SK-N-SH (cell line): ENCODE measurements around the gene SCUBE3. TPM values are rescaled to one million over a fixed set of nuclear protein-coding genes. Genes with fewer than 3 reads are reported as not detected.

Experiments
- CTCF ChIA-PET: fragments of 300-600, 350-600 bp; formaldehyde crosslinking; extraction: SDS; loops from one replicate; lab custom pipeline; 2021; lab: Yijun Ruan, JAX
- POLR2A ChIA-PET: fragments of 350-600 bp; sonication (Branson Sonifier 250); formaldehyde crosslinking; extraction: SDS; loops from one replicate; lab custom pipeline; 2020; ENCODE audit warnings: antibody characterized with exemption, inconsistent platforms; lab: Yijun Ruan, JAX
- DNase-seq: peaks from one replicate; pipeline ENCODE4 v3.0.0; 2012
- H2AFZ ChIP-seq: fragments of 200-600 bp; sonication (generic); 2 replicates; pipeline ENCODE4 v1.8.1; 2016; ENCODE audit warnings: antibody characterized with exemption, mild to moderate bottlenecking, low read depth
- H3F3A ChIP-seq: fragments of 200-600 bp; sonication (generic); replicated peaks from 2 replicates; pipeline ENCODE3; 2016; ENCODE audit warnings: antibody characterized with exemption, mild to moderate bottlenecking; ENCODE audit not compliant: insufficient read depth
- H3K27ac ChIP-seq, 2 experiments: fragments of 200-500 bp in 1 of 2; fragments of 200-600 bp in 1 of 2; sonication (Bioruptor generic) in 1 of 2; sonication (generic), shearing (Covaris generic) in 1 of 2; 2 replicates each; pipeline versions ENCODE4 v1.5.1 to v1.6.1; 2014 to 2016; ENCODE audit warnings: low read depth in 2 of 2, inconsistent platforms in 1 of 2, low read length in 1 of 2, mild to moderate bottlenecking in 1 of 2, mixed read lengths in 1 of 2
- H3K27me3 ChIP-seq: fragments of 200-600 bp; sonication (generic), shearing (Covaris generic); 2 replicates; pipeline ENCODE4 v1.6.1; 2016; ENCODE audit warnings: mixed run types; ENCODE audit not compliant: insufficient read depth
- H3K36me3 ChIP-seq, 2 experiments: fragments of 200-500 bp in 1 of 2; fragments of 200-600 bp in 1 of 2; sonication (Bioruptor generic) in 1 of 2; sonication (generic) in 1 of 2; replicated peaks in 1 of 2; 2 replicates each; pipeline versions ENCODE3 to v1.5.1; 2014 to 2016; ENCODE audit warnings: low read length in 1 of 2, mild to moderate bottlenecking in 1 of 2; ENCODE audit not compliant: insufficient read depth in 2 of 2, control insufficient read depth in 1 of 2
- H3K4me1 ChIP-seq, 2 experiments: fragments of 200-500 bp in 1 of 2; fragments of 200-600 bp in 1 of 2; sonication (Bioruptor generic) in 1 of 2; sonication (generic), shearing (Covaris generic) in 1 of 2; 2 replicates each; pipeline versions ENCODE4 v1.5.1 to v1.6.1; 2014 to 2016; ENCODE audit warnings: low read depth in 1 of 2, low read length in 1 of 2, mixed run types in 1 of 2; ENCODE audit not compliant: insufficient read depth in 2 of 2, control insufficient read depth in 1 of 2
- H3K4me2 ChIP-seq: fragments of 200-600 bp; sonication (generic), shearing (Covaris generic); 2 replicates; pipeline ENCODE4 v1.6.1; 2017; ENCODE audit warnings: mixed run types
- H3K4me3 ChIP-seq, 2 experiments: fragments of 200-500 bp in 1 of 2; fragments of 200-600 bp in 1 of 2; sonication (Bioruptor generic) in 1 of 2; sonication (generic), shearing (Covaris generic) in 1 of 2; 2 replicates each; pipeline versions ENCODE4 v1.5.1 to v1.8.1; 2014 to 2016; ENCODE audit warnings: low read depth in 2 of 2, inconsistent platforms in 1 of 2, low read length in 1 of 2, mild to moderate bottlenecking in 1 of 2, mixed read lengths in 1 of 2, moderate library complexity in 1 of 2
- H3K79me2 ChIP-seq: fragments of 200-600 bp; sonication (generic); 2 replicates; pipeline ENCODE4 v1.8.1; 2017; ENCODE audit warnings: mild to moderate bottlenecking; ENCODE audit not compliant: insufficient read depth
- H3K9ac ChIP-seq: fragments of 200-600 bp; sonication (generic); 2 replicates; pipeline ENCODE4 v1.6.1; 2017; ENCODE audit warnings: mixed run types
- H3K9me2 ChIP-seq: fragments of 200-600 bp; sonication (generic); 2 replicates; pipeline ENCODE4 v1.6.1; 2017; ENCODE audit warnings: mixed run types
- H3K9me3 ChIP-seq: fragments of 200-600 bp; sonication (generic); 2 replicates; pipeline ENCODE4 v1.6.1; 2017; ENCODE audit warnings: mixed run types, mild to moderate bottlenecking, moderate library complexity
- H4K20me1 ChIP-seq: fragments of 200-600 bp; sonication (generic); 2 replicates; pipeline ENCODE4 v1.6.1; 2017; ENCODE audit warnings: mild to moderate bottlenecking, mixed run types; ENCODE audit not compliant: insufficient read depth
- CHD2 ChIP-seq: fragments of 150-350 bp; IDR thresholded peaks from 2 replicates; pipeline ENCODE4 v1.6.1; 2018; ENCODE audit warnings: low read length; ENCODE audit not compliant: partially characterized antibody
- ELF1 ChIP-seq: IDR thresholded peaks from 2 replicates; pipeline ENCODE4 v1.4.0; 2012
- FOSL2 ChIP-seq: IDR thresholded peaks from 2 replicates; pipeline ENCODE4 v1.4.0; 2012; ENCODE audit warnings: low read depth, mild to moderate bottlenecking, moderate library complexity, borderline replicate concordance
- FOXJ3 ChIP-seq: sonication (generic); formaldehyde crosslinking; IDR thresholded peaks from 2 replicates; pipeline ENCODE4 v1.5.1; 2020; ENCODE audit warnings: mild to moderate bottlenecking, missing genetic modification reagents
- GABPA ChIP-seq: IDR thresholded peaks from 2 replicates; pipeline ENCODE4 v1.4.0; 2012; ENCODE audit warnings: low read depth, mild to moderate bottlenecking
- GATA2 ChIP-seq: sonication (generic); formaldehyde crosslinking; IDR thresholded peaks from 2 replicates; pipeline ENCODE4 v1.5.0; 2020; ENCODE audit warnings: mild to moderate bottlenecking, missing genetic modification reagents
- IRF3 ChIP-seq: fragments of 150-350 bp; IDR thresholded peaks from 2 replicates; pipeline ENCODE4 v1.6.1; 2016; ENCODE audit warnings: mild to moderate bottlenecking, low read depth, low read length
- JUND ChIP-seq: IDR thresholded peaks from 2 replicates; pipeline ENCODE4 v1.4.0; 2012
- MEF2A ChIP-seq: IDR thresholded peaks from 2 replicates; pipeline ENCODE4 v1.4.0; 2012; ENCODE audit warnings: low read depth, borderline replicate concordance
- NFIC ChIP-seq: IDR thresholded peaks from 2 replicates; pipeline ENCODE4 v1.4.0; 2012; ENCODE audit warnings: borderline replicate concordance
- PBX3 ChIP-seq: IDR thresholded peaks from 2 replicates; pipeline ENCODE4; 2012
- POLR2AphosphoS5 ChIP-seq: IDR thresholded peaks from 2 replicates; pipeline ENCODE4 v1.6.1; 2012; ENCODE audit warnings: low read depth, low read length
- RAD21 ChIP-seq: IDR thresholded peaks from 2 replicates; pipeline ENCODE4 v1.6.1; 2012; ENCODE audit warnings: mild to moderate bottlenecking, low read length
- RCOR1 ChIP-seq: fragments of 150-350 bp; IDR thresholded peaks from 2 replicates; pipeline ENCODE4 v1.6.1; 2017; ENCODE audit warnings: antibody characterized with exemption, low read length
- RFX5 ChIP-seq: IDR thresholded peaks from 2 replicates; pipeline ENCODE4 v1.6.1; 2012; ENCODE audit warnings: mild to moderate bottlenecking, improper control_type of control experiment, low read length
- RXRA ChIP-seq: IDR thresholded peaks from 2 replicates; pipeline ENCODE4 v1.4.0; 2012; ENCODE audit warnings: low read depth, mild to moderate bottlenecking, borderline replicate concordance
- SMC3 ChIP-seq: IDR thresholded peaks from 2 replicates; pipeline ENCODE4 v1.6.1; 2012; ENCODE audit warnings: low read depth, low read length, improper control_type of control experiment
- TAF1 ChIP-seq: IDR thresholded peaks from 2 replicates; pipeline ENCODE4 v1.6.1; 2012; ENCODE audit warnings: low read depth, mild to moderate bottlenecking, low read length, moderate library complexity, borderline replicate concordance
- TCF12 ChIP-seq: IDR thresholded peaks from 2 replicates; pipeline ENCODE4 v1.4.0; 2012
- TEAD4 ChIP-seq: IDR thresholded peaks from 2 replicates; pipeline ENCODE4 v1.4.0; 2012; ENCODE audit warnings: mild to moderate bottlenecking, borderline replicate concordance; ENCODE audit not compliant: insufficient read depth
- USF2 ChIP-seq: fragments of 150-350 bp; IDR thresholded peaks from 2 replicates; pipeline ENCODE4 v1.6.1; 2017; ENCODE audit warnings: antibody characterized with exemption, low read length, low read depth, borderline replicate concordance
- YY1 ChIP-seq: IDR thresholded peaks from 2 replicates; pipeline ENCODE4 v1.4.0; 2012; ENCODE audit warnings: low read depth, mild to moderate bottlenecking
- WGBS: methylation state at CpG from one replicate; pipeline ENCODE4 v1.1.6; 2017; ENCODE audit warnings: low lambda C conversion rate; 5-methylcytosine and 5-hydroxymethylcytosine counted together
- polyA plus RNA-seq, 3 experiments: library from polyadenylated mRNA; depleted of rRNA; stranded (reverse); fragments of >200 nt; gene quantifications; 2 replicates each; pipeline ENCODE4 v1.2.3, GENCODE V29; 2012
- TF ChIP-seq, protein P1 (sequence below): fragments of 200-600 bp; sonication (generic); IDR thresholded peaks from 2 replicates; pipeline ENCODE4 v1.6.1; 2017; ENCODE audit warnings: antibody characterized with exemption, mild to moderate bottlenecking, moderate library complexity

SCUBE3 gene
- polyA plus RNA-seq, 1 of the 3 experiments (the other 2 are of a cell fraction): 2.0 TPM

- Histone ChIP-seq H3K79me2 (no peaks in the 10 kb centered on the region; the same call in 1 of the 2 replicates), H3K27ac (no peak overlapping the region), H3K27me3 (no peaks in the 10 kb centered on the region), H4K20me1 (no peaks in the 10 kb centered on the region), H3K9me3 (no peaks in the 10 kb centered on the region), H2AFZ (no peak overlapping the region), H3K4me3 (no peak overlapping the region), H3K4me2 (no peak overlapping the region), H3K9ac (no peak overlapping the region), H3K4me1 (no peaks in the 10 kb centered on the region), H3F3A (no peaks in the 10 kb centered on the region)
- no peak for DNase-seq
- WGBS: 78% methylated on average over 3 of the region's 4 CpGs
- POLR2A ChIA-PET: no interaction called here
- TF ChIP-seq ELF1 (no peak), TEAD4 (no peak), SMC3 (no peak), RFX5 (no peak), TAF1 (no peak), TCF12 (no peak), YY1 (no peak), POLR2AphosphoS5 (no peak), RXRA (no peak), FOSL2 (no peak), MEF2A (no peak), NFIC (no peak), RCOR1 (no peak), USF2 (no peak), RAD21 (no peak), CHD2 (no peak)
- TF ChIP-seq, protein P1, sequence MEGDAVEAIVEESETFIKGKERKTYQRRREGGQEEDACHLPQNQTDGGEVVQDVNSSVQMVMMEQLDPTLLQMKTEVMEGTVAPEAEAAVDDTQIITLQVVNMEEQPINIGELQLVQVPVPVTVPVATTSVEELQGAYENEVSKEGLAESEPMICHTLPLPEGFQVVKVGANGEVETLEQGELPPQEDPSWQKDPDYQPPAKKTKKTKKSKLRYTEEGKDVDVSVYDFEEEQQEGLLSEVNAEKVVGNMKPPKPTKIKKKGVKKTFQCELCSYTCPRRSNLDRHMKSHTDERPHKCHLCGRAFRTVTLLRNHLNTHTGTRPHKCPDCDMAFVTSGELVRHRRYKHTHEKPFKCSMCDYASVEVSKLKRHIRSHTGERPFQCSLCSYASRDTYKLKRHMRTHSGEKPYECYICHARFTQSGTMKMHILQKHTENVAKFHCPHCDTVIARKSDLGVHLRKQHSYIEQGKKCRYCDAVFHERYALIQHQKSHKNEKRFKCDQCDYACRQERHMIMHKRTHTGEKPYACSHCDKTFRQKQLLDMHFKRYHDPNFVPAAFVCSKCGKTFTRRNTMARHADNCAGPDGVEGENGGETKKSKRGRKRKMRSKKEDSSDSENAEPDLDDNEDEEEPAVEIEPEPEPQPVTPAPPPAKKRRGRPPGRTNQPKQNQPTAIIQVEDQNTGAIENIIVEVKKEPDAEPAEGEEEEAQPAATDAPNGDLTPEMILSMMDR: no peak
- TF ChIP-seq, all 33 proteins: peak for 0
- CTCF ChIA-PET: interaction anchor here (1.7 to 2.0 kb wide), 2 partner anchors 13 to 61 kb away, joined by 7 read pairs; partner anchors contain the start of gene PPARD
- H3K9me2 ChIP-seq: no peaks in the 10 kb centered on the region
- peaks cover 19 to 32% of the 10 kb centered on the region in 2 experiments for H3K36me3 ChIP-seq
Observed at GRCh38 chr6:35280903-35281302, 67.1 kb downstream of the SCUBE3 start.

GRCh38 chr6:35282472-35282871, 68.7 kb downstream of the SCUBE3 start:
- Histone ChIP-seq H3K27me3 (no peaks in the 10 kb centered on the region), H3K27ac (no peak overlapping the region), H3K9ac (no peak overlapping the region), H3K4me3 (no peak overlapping the region), H3K4me2 (no peak overlapping the region), H3K9me2 (no peaks in the 10 kb centered on the region), H3K36me3 (peaks cover 24 to 48% of the 10 kb centered on the region in 2 experiments), H4K20me1 (no peaks in the 10 kb centered on the region), H2AFZ (no peak overlapping the region), H3K9me3 (no peaks in the 10 kb centered on the region), H3K4me1 (no peaks in the 10 kb centered on the region), H3F3A (no peaks in the 10 kb centered on the region), H3K79me2 (no peaks in the 10 kb centered on the region; the same call in 1 of the 2 replicates)
- no peak for DNase-seq
- POLR2A ChIA-PET: no interaction called here
- CTCF ChIA-PET: interaction anchor here (0.8 to 1.6 kb wide), 2 partner anchors 12 to 455 kb away, joined by 3 to 5 read pairs; no protein-coding TSS in a partner anchor
- WGBS: 89% methylated on average over 2 of the region's 2 CpGs
- TF ChIP-seq GATA2 (CRISPR knock-in tag): no peak
- no peak for TF ChIP-seq SMC3
- no peak for TF ChIP-seq PBX3
- TF ChIP-seq JUND: no peak
- TF ChIP-seq TAF1: no peak
- TF ChIP-seq, protein P1: no peak
- TF ChIP-seq NFIC: no peak
- no peak for TF ChIP-seq GABPA
- no peak for TF ChIP-seq TCF12
- TF ChIP-seq FOXJ3: no peak
- TF ChIP-seq FOSL2: no peak
- TF ChIP-seq IRF3: no peak
